Keratinocyte (primary cell): ENCODE measurements around the gene ELFN2. TPM values are rescaled to one million over a fixed set of nuclear protein-coding genes. Genes with fewer than 3 reads are reported as not detected.

ENCODE experiments used
- DNase-seq: peaks from one replicate; pipeline ENCODE4 v3.0.0-alpha.2; 2011; ENCODE audit warnings: low read depth, missing footprints, low spot score
- FAIRE-seq: peaks from 2 replicates; lab custom pipeline; 2011; peaks lifted over from hg19 to GRCh38; lab: Jason Lieb, UNC
- H2AFZ ChIP-seq: 2 replicates; pipeline ENCODE4 v1.6.0; 2012; ENCODE audit warnings: low read length, control low read depth, inconsistent platforms; ENCODE audit not compliant: control insufficient read depth
- H3K27ac ChIP-seq: 2 replicates; pipeline ENCODE4 v1.5.1; 2011; ENCODE audit warnings: low read length; ENCODE audit not compliant: control insufficient read depth, insufficient read depth
- H3K27me3 ChIP-seq: 3 replicates; pipeline ENCODE4 v1.6.0; 2011; ENCODE audit warnings: low read length; ENCODE audit not compliant: control insufficient read depth, insufficient read depth; ENCODE audit errors: extremely low read depth
- H3K36me3 ChIP-seq, 2 experiments: 2 replicates in 1 of 2; 3 replicates in 1 of 2; pipeline ENCODE4 v1.5.1; 2011; ENCODE audit warnings: low read length in 2 of 2, mild to moderate bottlenecking in 1 of 2; ENCODE audit not compliant: control insufficient read depth in 2 of 2, insufficient read depth in 2 of 2; ENCODE audit errors: extremely low read depth in 1 of 2
- H3K4me1 ChIP-seq: 3 replicates; pipeline ENCODE4 v1.5.1; 2011; ENCODE audit warnings: low read length; ENCODE audit not compliant: control insufficient read depth, insufficient read depth; ENCODE audit errors: extremely low read depth
- H3K4me2 ChIP-seq: 3 replicates; pipeline ENCODE4 v1.6.0; 2011; ENCODE audit warnings: low read depth, low read length; ENCODE audit not compliant: control insufficient read depth, insufficient read depth; ENCODE audit errors: extremely low read depth
- H3K4me3 ChIP-seq, 3 experiments: fragments of 200-600 bp in 1 of 3; sonication (generic) in 1 of 3; 2 replicates in 2 of 3; 3 replicates in 1 of 3; pipeline ENCODE4 v1.5.1; 2011 to 2016; ENCODE audit warnings: low read length in 3 of 3, mild to moderate bottlenecking in 3 of 3, control low read depth in 2 of 3, inconsistent platforms in 1 of 3, low read depth in 1 of 3, mixed read lengths in 1 of 3, mixed run types in 1 of 3, moderate library complexity in 1 of 3; ENCODE audit not compliant: control insufficient read depth in 2 of 3, insufficient read depth in 2 of 3; ENCODE audit errors: extremely low read depth in 1 of 3
- H3K79me2 ChIP-seq: 2 replicates; pipeline ENCODE4 v1.6.0; 2012; ENCODE audit warnings: low read length; ENCODE audit not compliant: control insufficient read depth, insufficient read depth
- H3K9ac ChIP-seq: 3 replicates; pipeline ENCODE4 v1.6.0; 2011; ENCODE audit warnings: low read length; ENCODE audit not compliant: control insufficient read depth, insufficient read depth; ENCODE audit errors: extremely low read depth
- H3K9me1 ChIP-seq: 3 replicates; pipeline ENCODE4 v1.6.0; 2011; ENCODE audit warnings: low read length; ENCODE audit not compliant: control insufficient read depth, insufficient read depth; ENCODE audit errors: extremely low read depth
- H3K9me3 ChIP-seq: 2 replicates; pipeline ENCODE4 v1.5.1; 2012; ENCODE audit warnings: low read depth, low read length; ENCODE audit not compliant: control insufficient read depth
- H4K20me1 ChIP-seq: 3 replicates; pipeline ENCODE4 v1.6.0; 2011; ENCODE audit warnings: low read length; ENCODE audit not compliant: control insufficient read depth, insufficient read depth; ENCODE audit errors: extremely low read depth
- CTCF ChIP-seq, 3 experiments: IDR thresholded peaks in 1 of 3; conservative IDR thresholded peaks in 1 of 3; optimal IDR thresholded peaks in 1 of 3; 2 replicates in 2 of 3; 3 replicates in 1 of 3; pipeline versions ENCODE3 to v1.5.1; 2011; ENCODE audit warnings: low read length in 3 of 3, mild to moderate bottlenecking in 3 of 3, moderate library complexity in 2 of 3, control low read depth in 1 of 3, inconsistent platforms in 1 of 3; ENCODE audit not compliant: insufficient read depth in 2 of 3; ENCODE audit errors: extremely low read depth in 1 of 3
- EZH2 ChIP-seq: IDR thresholded peaks from one replicate; pipeline ENCODE4 v1.6.1; 2012; ENCODE audit warnings: inconsistent platforms, mild to moderate bottlenecking, low read length, moderate library complexity
- dilution Hi-C: fragments of 300-500 bp; cut with MboI; formaldehyde crosslinking; loops from one replicate; pipeline ENCODE4 v1.7.0; 2020; ENCODE audit warnings: low sequenced_read_pairs; ENCODE audit not compliant: extremely low pct_ligation_motif_present
- polyA plus RNA-seq, 5 experiments: library from polyadenylated mRNA; depleted of rRNA in 3 of 5; stranded (reverse) in 3 of 5; stranded (forward) in 1 of 5; unstranded in 1 of 5; fragments of >200 nt; gene quantifications; 1 replicate in 1 of 5; 2 replicates in 3 of 5; 3 replicates in 1 of 5; pipeline versions ENCODE4 v1.2.1 to v1.2.3, GENCODE V29; 2011 to 2012; ENCODE audit warnings: missing spikeins in 2 of 5, low read depth in 1 of 5, low replicate concordance in 1 of 5

ELFN2 gene
- polyA plus RNA-seq, 1 donor (not counting 4 experiments of a cell fraction or from before 2014, with no cell fraction given), result 0.13 TPM

GRCh38 chr22:37414288-37414687, 13.0 kb downstream of the ELFN2 start:
- Histone ChIP-seq H3K27me3 (peaks cover 13% of the 10 kb centered on the region), H3K79me2 (no peaks in the 10 kb centered on the region)
- FAIRE-seq, result no peak

DNA sequence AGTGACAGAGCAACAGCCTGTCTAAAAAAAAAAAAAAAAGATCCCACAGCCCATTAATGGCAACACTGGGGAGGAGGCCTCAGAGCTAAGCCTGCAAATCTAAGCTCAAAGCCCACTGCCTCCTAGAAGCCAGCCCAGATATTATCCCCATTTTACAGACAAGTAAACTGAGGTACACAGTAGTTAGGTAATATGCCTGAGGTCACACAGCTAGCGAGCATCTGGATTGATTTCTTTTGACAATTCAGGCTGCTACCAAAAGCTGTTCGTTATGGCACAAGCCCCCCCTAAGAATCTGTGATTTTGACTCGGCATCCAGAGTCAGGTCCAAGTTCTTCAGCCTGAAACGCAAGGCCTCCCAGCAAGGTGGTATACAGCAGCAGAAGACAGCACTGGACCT, 13.7 kb downstream of the ELFN2 start:
- Histone ChIP-seq H3K9me3 (no peaks in the 10 kb centered on the region), H3K27ac (no peak overlapping the region), H3K36me3 (no peaks in the 10 kb centered on the region), H3K79me2 (no peaks in the 10 kb centered on the region), H3K9me1 (no peaks in the 10 kb centered on the region), H2AFZ (no peak overlapping the region), H4K20me1 (no peaks in the 10 kb centered on the region), H3K4me1 (peaks cover 5% of the 10 kb centered on the region), H3K4me2 (no peak overlapping the region), H3K27me3 (peaks cover 12% of the 10 kb centered on the region), H3K4me3 (no peak overlapping the region), H3K9ac (no peak overlapping the region)
- dilution Hi-C loops, result no loop called here
- DNase-seq (no peak), FAIRE-seq (no peak)
- TF ChIP-seq EZH2 (no peak), CTCF (optimal IDR thresholded peaks at IDR 0.05 in 1 of 3, IDR thresholded peaks at IDR 0.05 in 1 of 3, conservative IDR thresholded peaks at IDR 0.05 in 1 of 3; ENCODE audit: extremely low read depth in 1 of 3, insufficient read depth in 2 of 3, low read length in 3 of 3) (no peak)

More at GRCh38 chr22:37414288-37414687, 13.0 kb downstream of the ELFN2 start:
- H3K27ac ChIP-seq, result no peak overlapping the region
- no peak overlapping the region for H3K9ac ChIP-seq
- peaks cover 12% of the 10 kb centered on the region for H3K4me1 ChIP-seq
- no peaks in the 10 kb centered on the region for H4K20me1 ChIP-seq
- no peak overlapping the region for H2AFZ ChIP-seq
- H3K4me2 ChIP-seq, result no peak overlapping the region
- no peak for DNase-seq
- dilution Hi-C loops, result no loop called here
- TF ChIP-seq CTCF (optimal IDR thresholded peaks at IDR 0.05 in 1 of 3, IDR thresholded peaks at IDR 0.05 in 1 of 3, conservative IDR thresholded peaks at IDR 0.05 in 1 of 3; ENCODE audit: extremely low read depth in 1 of 3, insufficient read depth in 2 of 3, low read length in 3 of 3) (no peak), EZH2 (no peak)
- no peaks in the 10 kb centered on the region for H3K9me1 ChIP-seq
- H3K36me3 ChIP-seq, result no peaks in the 10 kb centered on the region
- no peak overlapping the region for H3K4me3 ChIP-seq
- H3K9me3 ChIP-seq, result no peaks in the 10 kb centered on the region
